PC-3 (cell line): ENCODE results near the gene IL10RB. TPM values are rescaled to one million over a fixed set of nuclear protein-coding genes. Genes with fewer than 3 reads are reported as not detected.

Experiments
- ATAC-seq: fragments of 200-7000 bp; cut with Tn5 transposase; 2 replicates; pipeline ENCODE4 v1.9.1; 2020; ENCODE audit warnings: mild to moderate bottlenecking, moderate library complexity
- BruUV-seq: library from RNA; stranded (reverse); fragments of 400-500 nt; replicated peaks from 2 replicates; lab custom pipeline; 2021; lab: Mats Ljungman, UMichigan
- CTCF ChIA-PET: fragments of 300-600 bp; sonication (Branson Sonifier 250); formaldehyde crosslinking; loops from one replicate; lab custom pipeline; 2022; ENCODE audit warnings: antibody characterized with exemption; lab: Charles Lee
- POLR2A ChIA-PET: fragments of 300-600 bp; sonication (Branson Sonifier 250); formaldehyde crosslinking; loops from one replicate; lab custom pipeline; 2022; ENCODE audit warnings: antibody characterized with exemption; ENCODE audit not compliant: unreplicated experiment; lab: Charles Lee
- DNase-seq: peaks from one replicate; pipeline ENCODE4 v3.0.0-alpha.2; 2015
- H2AFZ ChIP-seq: fragments of 300-600 bp; sonication (generic); 2 replicates; pipeline ENCODE4 v1.6.0; 2016; ENCODE audit warnings: antibody characterized with exemption, low read length
- H3F3A ChIP-seq: fragments of 300-600 bp; sonication (generic); one replicate; pipeline ENCODE4 v1.6.0; 2017; ENCODE audit warnings: antibody characterized with exemption, low read length, control low read depth, mild to moderate bottlenecking; ENCODE audit not compliant: unreplicated experiment
- H3K27ac ChIP-seq: fragments of 300-600 bp; sonication (generic); 2 replicates; pipeline ENCODE4 v1.5.1; 2016; ENCODE audit warnings: mild to moderate bottlenecking, low read length
- H3K27me3 ChIP-seq: fragments of 300-600 bp; sonication (generic); 2 replicates; pipeline ENCODE4 v1.6.1; 2016; ENCODE audit warnings: low read length, mixed read lengths
- H3K36me3 ChIP-seq: fragments of 300-600 bp; sonication (generic); 2 replicates; pipeline ENCODE4 v1.6.1; 2016; ENCODE audit warnings: low read depth, mixed run types, low read length, mixed read lengths
- H3K4me1 ChIP-seq: fragments of 300-600 bp; sonication (generic); 2 replicates; pipeline ENCODE4 v1.5.1; 2016; ENCODE audit warnings: low read length; ENCODE audit not compliant: insufficient read depth
- H3K4me2 ChIP-seq: fragments of 300-600 bp; sonication (generic); 2 replicates; pipeline ENCODE4 v1.6.0; 2016; ENCODE audit warnings: low read length
- H3K4me3 ChIP-seq: fragments of 300-600 bp; sonication (generic); 2 replicates; pipeline ENCODE4 v1.5.1; 2016; ENCODE audit warnings: mild to moderate bottlenecking, low read length, mixed read lengths
- H3K79me2 ChIP-seq: fragments of 300-600 bp; sonication (generic); 2 replicates; pipeline ENCODE4 v1.6.1; 2017; ENCODE audit warnings: low read length, mixed read lengths
- H3K9ac ChIP-seq: fragments of 300-600 bp; sonication (generic); 2 replicates; pipeline ENCODE4 v1.6.0; 2016; ENCODE audit warnings: mild to moderate bottlenecking, low read length
- H3K9me2 ChIP-seq: fragments of 300-600 bp; sonication (generic); replicated peaks from 2 replicates; pipeline ENCODE4 v1.6.1; 2016; ENCODE audit warnings: mixed run types, low read length, mixed read lengths
- H3K9me3 ChIP-seq: fragments of 300-600 bp; sonication (generic); 2 replicates; pipeline ENCODE4 v1.6.1; 2016; ENCODE audit warnings: low read length, mixed read lengths
- H4K20me1 ChIP-seq: fragments of 300-600 bp; sonication (generic); 2 replicates; pipeline ENCODE4 v1.6.1; 2016; ENCODE audit warnings: low read length, mixed read lengths
- EZH2 ChIP-seq: fragments of 300-600 bp; sonication (generic); IDR thresholded peaks from one replicate; pipeline ENCODE4 v1.6.1; 2017; ENCODE audit warnings: antibody characterized with exemption, mild to moderate bottlenecking, low read length; ENCODE audit not compliant: unreplicated experiment
- EZH2phosphoT487 ChIP-seq: fragments of 300-600 bp; sonication (generic); IDR thresholded peaks from 2 replicates; pipeline ENCODE4 v1.6.1; 2018; ENCODE audit warnings: mild to moderate bottlenecking, antibody characterized with exemption, low read length, borderline replicate concordance
- intact Hi-C: fragments of 100-400 bp; cut with micrococcal nuclease; formaldehyde crosslinking; loops from 2 replicates; pipeline ENCODE4 v1.9.0; 2023
- total RNA-seq: library from RNA; depleted of rRNA; stranded (reverse); fragments of >200 nt; gene quantifications from 2 replicates; pipeline ENCODE4 v1.2.3, GENCODE V29; 2014
- TF ChIP-seq, protein P1 (sequence below): fragments of 300-600 bp; sonication (generic); conservative IDR thresholded peaks from 2 replicates; pipeline ENCODE4 v1.5.1; 2017; ENCODE audit warnings: antibody characterized with exemption, low read depth, mild to moderate bottlenecking, low read length

The IL10RB gene
- total RNA-seq, 1 experiment from 2014 or later, result 26.8 TPM

GRCh38 chr21:33273044-33273443, 6.9 kb downstream of the IL10RB start:
- Histone ChIP-seq H3K27ac (no peak overlapping the region), H3K79me2 (no peaks in the 10 kb centered on the region), H3K9me3 (no peaks in the 10 kb centered on the region), H3F3A (peaks cover 3% of the 10 kb centered on the region), H3K36me3 (no peaks in the 10 kb centered on the region), H3K4me2 (no peak overlapping the region), H4K20me1 (no peaks in the 10 kb centered on the region), H3K4me1 (peaks cover 9% of the 10 kb centered on the region), H3K4me3 (no peak overlapping the region), H3K9ac (no peak overlapping the region), H2AFZ (no peak overlapping the region), H3K9me2 (no peaks in the 10 kb centered on the region), H3K27me3 (no peaks in the 10 kb centered on the region)
- POLR2A ChIA-PET, result no interaction called here
- peak; percentile 24 for DNase-seq
- ATAC-seq, result no peak
- intact Hi-C loops, result no loop called here
- CTCF ChIA-PET, result no interaction called here
- no TSS peak for BruUV-seq
- TF ChIP-seq, protein P1, sequence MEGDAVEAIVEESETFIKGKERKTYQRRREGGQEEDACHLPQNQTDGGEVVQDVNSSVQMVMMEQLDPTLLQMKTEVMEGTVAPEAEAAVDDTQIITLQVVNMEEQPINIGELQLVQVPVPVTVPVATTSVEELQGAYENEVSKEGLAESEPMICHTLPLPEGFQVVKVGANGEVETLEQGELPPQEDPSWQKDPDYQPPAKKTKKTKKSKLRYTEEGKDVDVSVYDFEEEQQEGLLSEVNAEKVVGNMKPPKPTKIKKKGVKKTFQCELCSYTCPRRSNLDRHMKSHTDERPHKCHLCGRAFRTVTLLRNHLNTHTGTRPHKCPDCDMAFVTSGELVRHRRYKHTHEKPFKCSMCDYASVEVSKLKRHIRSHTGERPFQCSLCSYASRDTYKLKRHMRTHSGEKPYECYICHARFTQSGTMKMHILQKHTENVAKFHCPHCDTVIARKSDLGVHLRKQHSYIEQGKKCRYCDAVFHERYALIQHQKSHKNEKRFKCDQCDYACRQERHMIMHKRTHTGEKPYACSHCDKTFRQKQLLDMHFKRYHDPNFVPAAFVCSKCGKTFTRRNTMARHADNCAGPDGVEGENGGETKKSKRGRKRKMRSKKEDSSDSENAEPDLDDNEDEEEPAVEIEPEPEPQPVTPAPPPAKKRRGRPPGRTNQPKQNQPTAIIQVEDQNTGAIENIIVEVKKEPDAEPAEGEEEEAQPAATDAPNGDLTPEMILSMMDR, result no peak
- TF ChIP-seq EZH2phosphoT487 (no peak), EZH2 (no peak)

- DNase-seq (no peak), ATAC-seq (no peak)
- TF ChIP-seq, protein P1, result no peak
- TF ChIP-seq EZH2phosphoT487 (no peak), EZH2 (no peak)
- Histone ChIP-seq H3K4me2 (no peak overlapping the region), H2AFZ (no peak overlapping the region), H4K20me1 (no peaks in the 10 kb centered on the region), H3K4me1 (no peaks in the 10 kb centered on the region), H3K4me3 (no peak overlapping the region), H3K27ac (no peak overlapping the region), H3K9ac (no peak overlapping the region), H3F3A (no peaks in the 10 kb centered on the region), H3K27me3 (no peaks in the 10 kb centered on the region), H3K9me3 (no peaks in the 10 kb centered on the region), H3K9me2 (no peaks in the 10 kb centered on the region), H3K36me3 (no peaks in the 10 kb centered on the region), H3K79me2 (no peaks in the 10 kb centered on the region)
- no TSS peak for BruUV-seq
- intact Hi-C loops, result no loop called here
- ChIA-PET POLR2A (no interaction called here), CTCF (no interaction called here)
Measured at GRCh38 chr21:33278721-33279120, 12.6 kb downstream of the IL10RB start.

GRCh38 chr21:33279330-33279820, 13.2 kb downstream of the IL10RB start:
- Histone ChIP-seq H3K4me1 (no peaks in the 10 kb centered on the region), H3K79me2 (no peaks in the 10 kb centered on the region), H3K36me3 (no peaks in the 10 kb centered on the region), H3K4me2 (no peak overlapping the region), H3K9me3 (no peaks in the 10 kb centered on the region), H3K4me3 (no peak overlapping the region), H3K27me3 (no peaks in the 10 kb centered on the region), H3K27ac (no peak overlapping the region), H2AFZ (no peak overlapping the region), H3F3A (no peaks in the 10 kb centered on the region), H3K9ac (no peak overlapping the region), H4K20me1 (no peaks in the 10 kb centered on the region), H3K9me2 (no peaks in the 10 kb centered on the region)
- BruUV-seq, result no TSS peak
- no peak for DNase-seq
- intact Hi-C loops, result no loop called here
- TF ChIP-seq, protein P1, result no peak
- TF ChIP-seq EZH2phosphoT487 (no peak), EZH2 (no peak)
- CTCF ChIA-PET, result no interaction called here
- POLR2A ChIA-PET, result no interaction called here
- ATAC-seq, result no peak
